Naive thymus-derived CD4-positive, alpha-beta T cell (primary cell): ENCODE measurements around the gene AP1M1. TPM values are rescaled to one million over a fixed set of nuclear protein-coding genes. Genes with fewer than 3 reads are reported as not detected.
A peak's percentile ranks its signal among the peaks of the same experiment; 100 is the strongest.

Experiments used
- ATAC-seq: fragments of 150-1000 bp; cut with Tn5 transposase; 2 replicates; pipeline ENCODE4 v1.10.0; 2021; ENCODE audit warnings: mild to moderate bottlenecking, moderate library complexity
- CTCF ChIA-PET: fragments of 350-600 bp; sonication (Branson Sonifier 250); formaldehyde crosslinking; loops from one replicate; lab custom pipeline; 2021; ENCODE audit warnings: antibody characterized with exemption; lab: Charles Lee
- POLR2A ChIA-PET: fragments of 350-600 bp; sonication (Branson Sonifier 250); formaldehyde crosslinking; loops from one replicate; lab custom pipeline; 2021; ENCODE audit warnings: antibody characterized with exemption, inconsistent platforms; lab: Charles Lee
- DNase-seq, 9 donors: peaks; one replicate each; pipeline versions ENCODE4 v3.0.0 to v3.0.0-alpha.2; 2020 to 2022; ENCODE audit warnings: mixed read lengths in 1 of 9
- H3K27ac ChIP-seq: one replicate; pipeline ENCODE4 v1.7.0; 2013; ENCODE audit warnings: mild to moderate bottlenecking, low read depth, low read length, moderate library complexity
- H3K27me3 ChIP-seq, 2 donors: one replicate each; pipeline ENCODE4 v1.7.0; 2013; ENCODE audit warnings: low read length in 2 of 2, mild to moderate bottlenecking in 2 of 2, moderate library complexity in 2 of 2; ENCODE audit not compliant: control insufficient read depth in 2 of 2, insufficient read depth in 2 of 2
- H3K36me3 ChIP-seq, 3 experiments: 1 replicate in 2 of 3; 2 replicates in 1 of 3; pipeline ENCODE4 v1.7.0; 2013; ENCODE audit warnings: low read length in 3 of 3, mild to moderate bottlenecking in 3 of 3, moderate library complexity in 1 of 3; ENCODE audit not compliant: insufficient read depth in 3 of 3, control insufficient read depth in 2 of 3
- H3K4me1 ChIP-seq, 2 donors: one replicate each; pipeline ENCODE4 v1.7.0; 2013; ENCODE audit warnings: low read length in 2 of 2, mild to moderate bottlenecking in 2 of 2, moderate library complexity in 1 of 2; ENCODE audit not compliant: control insufficient read depth in 2 of 2, insufficient read depth in 2 of 2
- H3K4me3 ChIP-seq: 2 replicates; pipeline ENCODE4 v1.7.0; 2013; ENCODE audit warnings: mild to moderate bottlenecking, low read length
- H3K9me3 ChIP-seq, 3 experiments: 1 replicate in 2 of 3; 2 replicates in 1 of 3; pipeline ENCODE4 v1.7.0; 2013; ENCODE audit warnings: low read length in 3 of 3; ENCODE audit not compliant: control insufficient read depth in 2 of 3
- H3K27ac Mint-ChIP-seq, 9 donors: one replicate each; pipeline ENCODE4 v1.8.0; 2020 to 2022; ENCODE audit warnings: mixed read lengths in 9 of 9, mild to moderate bottlenecking in 8 of 9, moderate library complexity in 5 of 9, inconsistent platforms in 2 of 9
- H3K27me3 Mint-ChIP-seq, 5 donors: one replicate each; pipeline ENCODE4 v1.8.0; 2021 to 2022; ENCODE audit warnings: mixed read lengths in 5 of 5, mild to moderate bottlenecking in 1 of 5
- H3K36me3 Mint-ChIP-seq, 5 donors: one replicate each; pipeline ENCODE4 v1.8.0; 2020 to 2022; ENCODE audit warnings: mixed read lengths in 5 of 5, mild to moderate bottlenecking in 3 of 5, inconsistent platforms in 1 of 5
- H3K4me1 Mint-ChIP-seq, 7 donors: one replicate each; pipeline ENCODE4 v1.8.0; 2020 to 2022; ENCODE audit warnings: mixed read lengths in 7 of 7, mild to moderate bottlenecking in 3 of 7, inconsistent platforms in 1 of 7
- H3K4me3 Mint-ChIP-seq, 10 donors: one replicate each; pipeline ENCODE4 v1.8.0; 2020 to 2022; ENCODE audit warnings: mild to moderate bottlenecking in 10 of 10, mixed read lengths in 10 of 10, moderate library complexity in 6 of 10, inconsistent platforms in 2 of 10
- H3K9me3 Mint-ChIP-seq, 11 donors: one replicate each; pipeline ENCODE4 v1.8.0; 2020 to 2022; ENCODE audit warnings: mixed read lengths in 11 of 11, mild to moderate bottlenecking in 4 of 11, inconsistent platforms in 1 of 11, moderate library complexity in 1 of 11
- intact Hi-C, 2 donors: fragments of 100-400 bp; cut with micrococcal nuclease; formaldehyde crosslinking; loops; one replicate each; pipeline ENCODE4 v1.15.1; 2023
- polyA plus RNA-seq, 2 donors: library from polyadenylated mRNA; unstranded; fragments of 300-500 nt; fragmentation: Illumina TruSeq; gene quantifications; one replicate each; pipeline ENCODE4 v1.2.3, GENCODE V29; 2021
- total RNA-seq, 6 experiments: library from RNA in 5 of 6; stranded (reverse) in 5 of 6; gene quantifications; 1 replicate in 5 of 6; 2 replicates in 1 of 6; pipeline ENCODE4 v1.2.3 and lab custom pipeline; 2021 to 2026

Gene AP1M1
- total and polyA plus RNA-seq, 7 experiments from 2014 or later, result 94.9 to 169 (median 134) TPM

GRCh38 chr19:16272945-16273344 lies 75.2 kb downstream of the AP1M1 start:
- ATAC-seq (no peak), DNase-seq (no peak)
- Histone ChIP-seq H3K9me3 (no peaks in the 10 kb centered on the region), H3K36me3 (no peaks in the 10 kb centered on the region), H3K4me1 (peaks cover 9 to 12% of the 10 kb centered on the region in 2 donors), H3K4me3 (no peak overlapping the region), H3K27ac (no peak overlapping the region), H3K27me3 (no peaks in the 10 kb centered on the region)
- intact Hi-C loops, result no loop called here
- ChIA-PET CTCF (no interaction called here), POLR2A (interaction anchor here (0.6 to 1.4 kb wide), 3 partner anchors 22 to 1481 kb away, joined by 4 to 5 read pairs (median 5); partner anchors contain the start of gene KLF2)
- Mint-ChIP-seq H3K27me3 (peaks cover 0 to 42% (median 0%) of the 10 kb centered on the region in 5 donors), H3K36me3 (no peaks in the 10 kb centered on the region), H3K27ac (no peak overlapping the region), H3K4me1 (peaks cover 6 to 17% (median 14%) of the 10 kb centered on the region in 7 donors), H3K9me3 (no peaks in the 10 kb centered on the region), H3K4me3 (no peak overlapping the region)

GRCh38 chr19:16274447-16274846 lies 76.7 kb downstream of the AP1M1 start:
- DNase-seq, result no peak
- POLR2A ChIA-PET, result interaction anchor here (1.3 to 1.4 kb wide), 2 partner anchors 50 to 54 kb away, joined by 3 to 5 read pairs; partner anchors contain the start of gene KLF2
- Mint-ChIP-seq H3K4me1 (peaks cover 0 to 10% (median 5%) of the 10 kb centered on the region in 7 donors), H3K4me3 (no peak overlapping the region), H3K27me3 (peaks cover 0 to 34% (median 0%) of the 10 kb centered on the region in 5 donors), H3K27ac (peak overlapping the region in 1 of 9 donors; percentile 34), H3K9me3 (no peaks in the 10 kb centered on the region), H3K36me3 (no peaks in the 10 kb centered on the region)
- intact Hi-C loops, result no loop called here
- no peaks in the 10 kb centered on the region for H3K4me1 ChIP-seq
- no peaks in the 10 kb centered on the region for H3K36me3 ChIP-seq
- H3K4me3 ChIP-seq, result no peak overlapping the region
- H3K27me3 ChIP-seq, result no peaks in the 10 kb centered on the region
- H3K27ac ChIP-seq, result no peak overlapping the region
- no peak for ATAC-seq
- H3K9me3 ChIP-seq, result no peaks in the 10 kb centered on the region
- CTCF ChIA-PET, result no interaction called here

GRCh38 chr19:16280306-16280705 lies 82.6 kb downstream of the AP1M1 start:
- H3K4me3 Mint-ChIP-seq, result no peak overlapping the region
- intact Hi-C loops, result no loop called here
- CTCF ChIA-PET, result no interaction called here
- no peaks in the 10 kb centered on the region for H3K36me3 ChIP-seq
- no peak overlapping the region for H3K27ac ChIP-seq
- H3K27ac Mint-ChIP-seq, result peak overlapping the region in 3 of 9 donors; percentile 9 to 74 (median 21)
- peaks cover 0 to 47% (median 0%) of the 10 kb centered on the region in 5 donors for H3K27me3 Mint-ChIP-seq
- H3K4me3 ChIP-seq, result no peak overlapping the region
- peaks cover 0 to 2% (median 0%) of the 10 kb centered on the region in 5 donors for H3K36me3 Mint-ChIP-seq
- no peaks in the 10 kb centered on the region for H3K27me3 ChIP-seq
- peaks cover 9 to 20% of the 10 kb centered on the region in 2 donors for H3K4me1 ChIP-seq
- peaks cover 17 to 41% (median 34%) of the 10 kb centered on the region in 7 donors for H3K4me1 Mint-ChIP-seq
- POLR2A ChIA-PET, result interaction anchor here (1.1 to 1.2 kb wide), 2 partner anchors 22 to 44 kb away, joined by 3 to 6 read pairs; partner anchors contain the start of gene KLF2
- ATAC-seq (no peak), DNase-seq (no peak)
- H3K9me3 ChIP-seq, result no peaks in the 10 kb centered on the region
- H3K9me3 Mint-ChIP-seq, result no peaks in the 10 kb centered on the region

GRCh38 chr19:16281743-16282142 lies 84.0 kb downstream of the AP1M1 start:
- intact Hi-C loops, result loop anchor here in 1 of 2 donors (2.0 kb wide), 2 partner anchors 17 to 41 kb away; no protein-coding TSS in a partner anchor
- peak overlapping the region in 1 of 10 donors; percentile 27 for H3K4me3 Mint-ChIP-seq
- H3K36me3 ChIP-seq, result no peaks in the 10 kb centered on the region
- no peaks in the 10 kb centered on the region for H3K27me3 ChIP-seq
- peak overlapping the region in 4 of 9 donors; percentile 10 to 36 (median 17) for H3K27ac Mint-ChIP-seq
- no peak overlapping the region for H3K27ac ChIP-seq
- peaks cover 24 to 54% (median 45%) of the 10 kb centered on the region in 7 donors for H3K4me1 Mint-ChIP-seq
- POLR2A ChIA-PET, result interaction anchor here (0.8 to 1.2 kb wide), 3 partner anchors 43 to 50 kb away, joined by 3 to 6 read pairs (median 3); partner anchors contain the start of gene KLF2
- no peaks in the 10 kb centered on the region for H3K9me3 ChIP-seq
- H3K4me1 ChIP-seq, result peaks cover 9 to 32% of the 10 kb centered on the region in 2 donors
- H3K4me3 ChIP-seq, result no peak overlapping the region
- no peaks in the 10 kb centered on the region for H3K9me3 Mint-ChIP-seq
- H3K36me3 Mint-ChIP-seq, result peaks cover 0 to 2% (median 0%) of the 10 kb centered on the region in 5 donors
- no peak for DNase-seq
- CTCF ChIA-PET, result no interaction called here
- H3K27me3 Mint-ChIP-seq, result peaks cover 0 to 48% (median 0%) of the 10 kb centered on the region in 5 donors
- ATAC-seq, result no peak

- Mint-ChIP-seq H3K4me3 (peak overlapping the region; percentile 61 to 86 (median 84)), H3K9me3 (no peaks in the 10 kb centered on the region), H3K36me3 (peaks cover 0 to 2% (median 0%) of the 10 kb centered on the region in 5 donors), H3K27me3 (peaks cover 0 to 48% (median 0%) of the 10 kb centered on the region in 5 donors), H3K4me1 (peaks cover 31 to 60% (median 51%) of the 10 kb centered on the region in 7 donors), H3K27ac (peak overlapping the region; percentile 81 to 98 (median 94))
- no peaks in the 10 kb centered on the region for H3K36me3 ChIP-seq
- H3K27me3 ChIP-seq, result no peaks in the 10 kb centered on the region
- DNase-seq, result peak in 8 of 9 donors; percentile 31 to 77 (median 68)
- ChIA-PET CTCF (interaction anchor here (0.7 to 1.6 kb wide), 4 partner anchors 15 to 197 kb away, joined by 3 to 4 read pairs (median 4); no protein-coding TSS in a partner anchor), POLR2A (interaction anchor here (0.5 to 3.0 kb wide), 13 partner anchors 9 to 435 kb away, joined by 3 to 19 read pairs (median 5); partner anchors contain the start of gene KLF2)
- no peaks in the 10 kb centered on the region for H3K9me3 ChIP-seq
- intact Hi-C loops, result loop anchor here in 1 of 2 donors (2.0 kb wide), 2 partner anchors 15 to 39 kb away; no protein-coding TSS in a partner anchor
- peak overlapping the region; percentile 75 for H3K27ac ChIP-seq
- peaks cover 9 to 34% of the 10 kb centered on the region in 2 donors for H3K4me1 ChIP-seq
- peak overlapping the region; percentile 53 for H3K4me3 ChIP-seq
- peak; percentile 75 for ATAC-seq
Observed at GRCh38 chr19:16283210-16284061, 85.7 kb downstream of the AP1M1 start.

- Mint-ChIP-seq H3K27me3 (peaks cover 0 to 51% (median 0%) of the 10 kb centered on the region in 5 donors), H3K4me1 (peaks cover 31 to 65% (median 50%) of the 10 kb centered on the region in 7 donors), H3K27ac (peak overlapping the region; percentile 39 to 98 (median 94)), H3K36me3 (peaks cover 0 to 2% (median 0%) of the 10 kb centered on the region in 5 donors), H3K4me3 (peak overlapping the region in 8 of 10 donors; percentile 61 to 86 (median 84)), H3K9me3 (peaks cover 0 to 2% (median 0%) of the 10 kb centered on the region in 11 donors)
- Histone ChIP-seq H3K36me3 (no peaks in the 10 kb centered on the region), H3K27me3 (no peaks in the 10 kb centered on the region), H3K27ac (peak overlapping the region; percentile 75), H3K9me3 (no peaks in the 10 kb centered on the region), H3K4me1 (peaks cover 9 to 34% of the 10 kb centered on the region in 2 donors), H3K4me3 (no peak overlapping the region)
- intact Hi-C loops, result no loop called here
- DNase-seq, result no peak
- ChIA-PET POLR2A (interaction anchor here (0.9 to 3.0 kb wide), 11 partner anchors 8 to 98 kb away, joined by 3 to 19 read pairs (median 7); partner anchors contain the start of gene KLF2), CTCF (interaction anchor here (1.6 kb wide), 1 partner anchor 98 kb away, joined by 4 read pairs; no protein-coding TSS in a partner anchor)
- no peak for ATAC-seq
Observed at GRCh38 chr19:16284505-16284904, 86.8 kb downstream of the AP1M1 start.
